Fibroblast of lung (primary cell): ENCODE results near the gene HHIPL1.

Source experiments
- CTCF ChIP-seq, 2 donors: IDR thresholded peaks in 1 of 2; conservative IDR thresholded peaks in 1 of 2; 1 replicate in 1 of 2; 2 replicates in 1 of 2; pipeline ENCODE4 v1.5.1; 2011 to 2012; ENCODE audit warnings: low read length in 2 of 2, control low read depth in 1 of 2, inconsistent platforms in 1 of 2, low read depth in 1 of 2, mild to moderate bottlenecking in 1 of 2
- EZH2 ChIP-seq: IDR thresholded peaks from 2 replicates; pipeline ENCODE4 v1.5.1; 2012; ENCODE audit warnings: low read length, control low read depth, mild to moderate bottlenecking; ENCODE audit errors: missing control alignments

GRCh38 chr14:99681832-99682148, 36.9 kb downstream of the HHIPL1 start:
- no peak for TF ChIP-seq CTCF (conservative IDR thresholded peaks at IDR 0.05 in 1 of 2, IDR thresholded peaks at IDR 0.05 in 1 of 2; ENCODE audit: low read depth in 1 of 2, low read length in 2 of 2)
- TF ChIP-seq EZH2, result no peak
